ENCODE data around the gene KLK1. TPM values are rescaled to one million over a fixed set of nuclear protein-coding genes. Genes with fewer than 3 reads are reported as not detected.
"Not testable (repeated sequence)": the region's sequence is repeated elsewhere in the genome, so short reads cannot be mapped to it uniquely, and the experiment has no call there.

The KLK1 gene
- total and polyA plus RNA-seq, 5 donors from 2014 or later = 0.47 to 0.48 TPM; not detected in 3

GRCh38 chr19:50819636-50820035 is 4.0 kb downstream of the KLK1 start:
- no peaks in the 10 kb centered on the region for H3K36me3 Mint-ChIP-seq
- no peak overlapping the region for H3K27ac Mint-ChIP-seq
- Histone ChIP-seq H3K27ac (ENCODE audit: insufficient read depth, low read length, poor library complexity, severe bottlenecking) (no peak overlapping the region), H3K9me3 (ENCODE audit: control insufficient read depth in 2 of 2, low read length in 2 of 2) (no peaks in the 10 kb centered on the region), H3K36me3 (ENCODE audit: control insufficient read depth, insufficient read depth, low read length) (no peaks in the 10 kb centered on the region), H3K4me1 (ENCODE audit: control insufficient read depth, insufficient read depth, low read length, poor library complexity, severe bottlenecking) (peaks cover 20% of the 10 kb centered on the region), H3K27me3 (ENCODE audit: control insufficient read depth, insufficient read depth, low read length) (peaks cover 4% of the 10 kb centered on the region), H3K4me3 (ENCODE audit: low read depth, low read length) (no peak overlapping the region)
- H3K9me3 Mint-ChIP-seq = peaks cover 0 to 5% (median 0%) of the 10 kb centered on the region in 7 donors
- DNase-seq = no peak
- ATAC-seq (ENCODE audit: low read depth in 2 of 2) = no peak
- H3K4me3 Mint-ChIP-seq = peak overlapping the region in 1 of 4 donors; percentile 77
- peaks cover 48% of the 10 kb centered on the region for H3K27me3 Mint-ChIP-seq
- H3K4me1 Mint-ChIP-seq = peaks cover 0 to 30% (median 12%) of the 10 kb centered on the region in 4 donors

DNA sequence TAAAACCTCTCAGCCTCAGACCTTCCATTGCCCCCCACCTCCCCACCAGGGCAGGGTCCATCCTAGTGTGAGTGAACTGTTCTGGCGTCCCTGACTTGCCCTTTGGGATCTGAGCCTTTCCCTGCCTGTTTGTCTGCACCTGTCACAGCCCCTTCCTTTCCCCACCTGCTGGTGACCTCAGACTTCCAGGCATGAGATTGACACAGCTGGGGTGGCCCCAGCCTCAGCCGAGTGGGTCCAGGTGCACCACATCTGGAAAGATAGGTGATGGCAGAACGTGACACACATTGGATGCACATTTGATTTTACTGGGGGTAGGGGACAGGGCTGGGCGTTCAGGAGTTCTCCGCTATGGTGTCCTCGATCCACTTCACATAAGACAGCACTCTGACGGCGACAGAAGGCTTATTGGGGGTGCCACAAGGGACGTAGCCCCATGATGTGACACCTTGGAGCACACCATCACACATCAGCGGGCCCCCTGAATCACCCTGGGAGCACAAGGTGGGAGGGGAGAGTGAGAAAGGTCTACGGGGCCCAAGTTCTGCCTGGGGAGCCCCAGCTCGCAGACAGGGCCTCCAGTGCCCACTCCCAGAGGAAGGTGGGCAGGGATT is 4.6 kb downstream of the KLK1 start:
- Mint-ChIP-seq H3K4me3 (peak overlapping the region; percentile 49 to 87 (median 78)), H3K36me3 (no peaks in the 10 kb centered on the region), H3K4me1 (peaks cover 0 to 30% (median 12%) of the 10 kb centered on the region in 4 donors), H3K27ac (peak overlapping the region in 2 of 3 donors; percentile 17 to 42), H3K9me3 (peaks cover 0 to 5% (median 0%) of the 10 kb centered on the region in 7 donors), H3K27me3 (peaks cover 47% of the 10 kb centered on the region)
- ATAC-seq (ENCODE audit: low read depth in 2 of 2) = no peak
- H3K27me3 ChIP-seq (ENCODE audit: control insufficient read depth, insufficient read depth, low read length) = peaks cover 5% of the 10 kb centered on the region
- H3K27ac ChIP-seq (ENCODE audit: insufficient read depth, low read length, poor library complexity, severe bottlenecking) = no peak overlapping the region
- H3K4me1 ChIP-seq (ENCODE audit: control insufficient read depth, insufficient read depth, low read length, poor library complexity, severe bottlenecking) = peaks cover 20% of the 10 kb centered on the region
- H3K4me3 ChIP-seq (ENCODE audit: low read depth, low read length) = no peak overlapping the region
- H3K9me3 ChIP-seq (ENCODE audit: control insufficient read depth in 2 of 2, low read length in 2 of 2) = no peaks in the 10 kb centered on the region
- H3K36me3 ChIP-seq (ENCODE audit: control insufficient read depth, insufficient read depth, low read length) = no peaks in the 10 kb centered on the region
- DNase-seq = no peak

DNA sequence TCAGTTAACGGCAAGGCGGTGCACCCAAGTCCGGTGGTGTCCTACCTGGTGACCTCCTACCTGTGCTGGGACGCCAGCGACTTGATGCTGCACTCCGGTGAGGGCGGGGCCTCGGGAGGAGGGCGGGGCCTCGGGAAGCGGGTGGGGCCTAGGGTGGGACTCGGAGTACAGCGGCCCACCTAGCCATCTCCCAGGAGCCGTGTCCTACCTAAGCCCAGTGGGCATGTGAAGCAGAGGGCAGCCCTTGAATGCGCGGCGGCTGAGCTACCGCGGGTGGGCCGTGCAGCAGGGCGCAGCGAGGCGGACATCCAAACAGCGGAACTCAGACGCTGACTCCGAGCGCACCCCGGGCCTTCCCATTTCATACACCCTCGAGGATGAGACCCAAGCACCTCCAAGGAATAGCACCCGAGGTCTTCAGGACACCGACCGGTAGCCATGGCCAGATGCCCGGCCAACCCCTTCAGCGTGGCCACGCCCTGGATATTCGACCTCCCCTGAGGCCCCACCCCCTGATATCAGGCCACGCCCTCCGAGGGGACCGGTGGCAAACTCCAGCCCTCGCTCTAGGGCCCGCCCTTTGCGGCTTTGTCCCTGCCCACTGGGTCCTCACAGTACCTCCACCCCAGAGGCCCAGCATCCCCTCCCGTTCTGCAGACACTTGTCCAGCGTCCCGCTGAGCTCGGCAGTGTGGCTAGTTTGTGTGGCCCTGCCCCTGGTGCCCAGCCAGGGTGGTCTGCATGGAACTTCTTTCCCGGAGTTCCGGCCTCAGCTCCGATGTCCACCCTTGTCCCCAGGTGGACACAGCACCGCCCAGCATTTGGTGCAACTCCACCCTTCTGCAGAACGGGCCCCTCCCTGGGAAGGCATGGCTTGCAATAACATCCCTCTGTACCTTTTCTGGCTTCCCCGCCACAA is 5.4 kb downstream of the KLK1 start:
- H3K27me3 Mint-ChIP-seq = peaks cover 47% of the 10 kb centered on the region
- peaks cover 0 to 5% (median 0%) of the 10 kb centered on the region in 7 donors for H3K9me3 Mint-ChIP-seq
- Histone ChIP-seq H3K4me1 (ENCODE audit: control insufficient read depth, insufficient read depth, low read length, poor library complexity, severe bottlenecking) (peaks cover 20% of the 10 kb centered on the region), H3K36me3 (ENCODE audit: control insufficient read depth, insufficient read depth, low read length) (no peaks in the 10 kb centered on the region), H3K27me3 (ENCODE audit: control insufficient read depth, insufficient read depth, low read length) (peaks cover 5% of the 10 kb centered on the region), H3K27ac (ENCODE audit: insufficient read depth, low read length, poor library complexity, severe bottlenecking) (no peak overlapping the region), H3K9me3 (ENCODE audit: control insufficient read depth in 2 of 2, low read length in 2 of 2) (no peaks in the 10 kb centered on the region), H3K4me3 (ENCODE audit: low read depth, low read length) (peak overlapping the region; percentile 35)
- H3K36me3 Mint-ChIP-seq = no peaks in the 10 kb centered on the region
- peaks cover 0 to 30% (median 12%) of the 10 kb centered on the region in 4 donors for H3K4me1 Mint-ChIP-seq
- DNase-seq = peak in 2 of 3 donors; percentile 29 to 49
- H3K27ac Mint-ChIP-seq = peak overlapping the region; percentile 17 to 57 (median 42)
- peak overlapping the region; percentile 49 to 87 (median 78) for H3K4me3 Mint-ChIP-seq
- ATAC-seq (ENCODE audit: low read depth in 2 of 2) = peak; percentile 44 to 54

GRCh38 chr19:50815439-50815838 is 8.1 kb downstream of the KLK1 start:
- Histone ChIP-seq H3K27me3 (ENCODE audit: control insufficient read depth, insufficient read depth, low read length) (peaks cover 5% of the 10 kb centered on the region), H3K27ac (ENCODE audit: insufficient read depth, low read length, poor library complexity, severe bottlenecking) (no peak overlapping the region), H3K4me1 (ENCODE audit: control insufficient read depth, insufficient read depth, low read length, poor library complexity, severe bottlenecking) (peaks cover 18% of the 10 kb centered on the region), H3K36me3 (ENCODE audit: control insufficient read depth, insufficient read depth, low read length) (no peaks in the 10 kb centered on the region), H3K4me3 (ENCODE audit: low read depth, low read length) (no peak overlapping the region), H3K9me3 (ENCODE audit: control insufficient read depth in 2 of 2, low read length in 2 of 2) (no peaks in the 10 kb centered on the region)
- DNase-seq (no peak), ATAC-seq (ENCODE audit: low read depth in 2 of 2) (no peak)
- Mint-ChIP-seq H3K27me3 (peaks cover 26% of the 10 kb centered on the region), H3K9me3 (peaks cover 0 to 5% (median 0%) of the 10 kb centered on the region in 7 donors), H3K4me3 (no peak overlapping the region), H3K36me3 (no peaks in the 10 kb centered on the region), H3K27ac (no peak overlapping the region), H3K4me1 (peaks cover 0 to 23% (median 10%) of the 10 kb centered on the region in 4 donors)

DNA sequence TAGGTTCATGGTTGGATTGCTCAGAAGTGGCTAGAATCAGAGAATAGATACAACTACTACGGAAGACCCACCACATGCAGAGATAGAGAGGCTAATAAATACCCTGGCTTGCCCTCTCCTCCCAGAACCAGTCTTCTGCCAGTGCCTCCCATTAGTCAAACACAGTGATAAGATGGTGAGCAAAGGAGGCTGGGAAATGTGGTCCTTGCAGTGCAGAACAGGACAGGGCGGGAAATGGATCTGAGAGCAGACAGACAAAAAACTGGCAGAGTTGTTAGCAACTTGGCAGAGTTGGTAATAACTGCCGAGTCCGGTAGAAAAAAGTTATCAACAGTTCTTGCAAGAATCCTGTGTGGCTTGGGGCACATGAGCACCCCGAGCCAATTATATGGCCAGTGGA is 8.7 kb downstream of the KLK1 start:
- Histone ChIP-seq H3K27me3 (ENCODE audit: control insufficient read depth, insufficient read depth, low read length) (peaks cover 5% of the 10 kb centered on the region), H3K36me3 (ENCODE audit: control insufficient read depth, insufficient read depth, low read length) (no peaks in the 10 kb centered on the region), H3K4me1 (ENCODE audit: control insufficient read depth, insufficient read depth, low read length, poor library complexity, severe bottlenecking) (peaks cover 14% of the 10 kb centered on the region), H3K4me3 (ENCODE audit: low read depth, low read length) (no peak overlapping the region), H3K27ac (ENCODE audit: insufficient read depth, low read length, poor library complexity, severe bottlenecking) (no peak overlapping the region), H3K9me3 (ENCODE audit: control insufficient read depth in 2 of 2, low read length in 2 of 2) (no peaks in the 10 kb centered on the region)
- DNase-seq (no peak), ATAC-seq (ENCODE audit: low read depth in 2 of 2) (no peak)
- no peak overlapping the region for H3K27ac Mint-ChIP-seq
- no peaks in the 10 kb centered on the region for H3K36me3 Mint-ChIP-seq
- H3K27me3 Mint-ChIP-seq = peaks cover 21% of the 10 kb centered on the region
- peaks cover 0 to 5% (median 0%) of the 10 kb centered on the region in 7 donors for H3K9me3 Mint-ChIP-seq
- peaks cover 0 to 18% (median 6%) of the 10 kb centered on the region in 4 donors for H3K4me1 Mint-ChIP-seq
- no peak overlapping the region for H3K4me3 Mint-ChIP-seq

DNA sequence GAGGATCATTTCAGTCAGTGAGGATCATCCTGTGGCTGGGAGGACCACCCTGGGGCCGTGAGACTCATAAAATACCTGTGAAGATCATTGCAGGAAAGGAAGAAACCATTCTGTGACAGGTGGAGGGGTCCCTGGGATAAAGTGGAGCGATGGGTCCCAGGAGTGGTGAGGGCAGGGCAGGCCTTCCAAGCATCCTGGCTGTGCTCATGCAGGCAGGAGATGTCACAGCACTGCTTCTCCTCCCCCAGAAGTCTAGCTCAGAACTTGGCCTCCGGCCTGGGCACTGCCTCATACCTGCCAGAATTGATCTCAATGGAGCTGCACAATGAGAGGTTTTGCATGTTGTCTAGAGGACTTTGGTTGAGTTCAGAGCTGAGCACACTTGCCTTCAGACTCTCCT is 11.1 kb downstream of the KLK1 start:
- H3K4me3 Mint-ChIP-seq = peak overlapping the region in 1 of 4 donors; percentile 31
- peaks cover 0 to 4% (median 0%) of the 10 kb centered on the region in 7 donors for H3K9me3 Mint-ChIP-seq
- no peaks in the 10 kb centered on the region for H3K36me3 ChIP-seq (ENCODE audit: control insufficient read depth, insufficient read depth, low read length)
- peaks cover 9% of the 10 kb centered on the region for H3K27me3 Mint-ChIP-seq
- no peaks in the 10 kb centered on the region for H3K36me3 Mint-ChIP-seq
- H3K9me3 ChIP-seq (ENCODE audit: control insufficient read depth in 2 of 2, low read length in 2 of 2) = no peaks in the 10 kb centered on the region
- H3K27ac ChIP-seq (ENCODE audit: insufficient read depth, low read length, poor library complexity, severe bottlenecking) = no peak overlapping the region
- ATAC-seq (ENCODE audit: low read depth in 2 of 2) (no peak), DNase-seq (no peak)
- no peak overlapping the region for H3K4me3 ChIP-seq (ENCODE audit: low read depth, low read length)
- H3K4me1 Mint-ChIP-seq = peaks cover 0 to 6% (median 2%) of the 10 kb centered on the region in 4 donors
- H3K27ac Mint-ChIP-seq = no peak overlapping the region
- peaks cover 4% of the 10 kb centered on the region for H3K4me1 ChIP-seq (ENCODE audit: control insufficient read depth, insufficient read depth, low read length, poor library complexity, severe bottlenecking)
- peaks cover 3% of the 10 kb centered on the region for H3K27me3 ChIP-seq (ENCODE audit: control insufficient read depth, insufficient read depth, low read length)

DNA sequence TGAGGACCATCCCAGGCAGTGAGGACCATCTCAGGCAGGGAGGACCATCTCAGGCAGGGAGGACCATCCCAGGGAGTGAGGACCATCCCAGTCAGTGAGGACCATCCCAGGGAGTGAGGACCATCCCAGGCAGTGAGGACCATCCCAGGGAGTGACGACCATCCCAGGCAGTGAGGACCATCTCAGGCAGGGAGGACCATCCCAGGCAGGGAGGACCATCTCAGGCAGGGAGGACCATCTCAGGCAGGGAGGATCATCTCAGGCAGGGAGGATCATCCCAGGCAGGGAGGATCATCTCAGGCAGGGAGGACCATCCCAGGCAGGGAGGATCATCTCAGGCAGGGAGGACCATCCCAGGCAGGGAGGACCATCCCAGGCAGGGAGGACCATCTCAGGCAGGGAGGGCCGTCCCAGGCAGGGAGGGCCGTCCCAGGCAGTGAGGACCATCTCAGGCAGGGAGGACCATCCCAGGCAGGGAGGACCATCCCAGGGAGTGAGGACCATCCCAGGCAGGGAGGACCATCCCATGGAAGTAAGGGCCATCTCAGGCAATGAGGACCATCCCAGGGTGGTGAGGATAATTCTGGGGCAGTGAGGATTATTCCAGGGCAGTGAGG is 11.9 kb downstream of the KLK1 start:
- not testable (repeated sequence) for H3K9me3 ChIP-seq (ENCODE audit: control insufficient read depth in 2 of 2, low read length in 2 of 2); H3K27me3 ChIP-seq (ENCODE audit: control insufficient read depth, insufficient read depth, low read length); H3K27ac ChIP-seq (ENCODE audit: insufficient read depth, low read length, poor library complexity, severe bottlenecking); H3K36me3 Mint-ChIP-seq; H3K4me1 ChIP-seq (ENCODE audit: control insufficient read depth, insufficient read depth, low read length, poor library complexity, severe bottlenecking); H3K4me3 ChIP-seq (ENCODE audit: low read depth, low read length); H3K27me3 Mint-ChIP-seq; H3K4me3 Mint-ChIP-seq; H3K4me1 Mint-ChIP-seq; H3K27ac Mint-ChIP-seq; ATAC-seq (ENCODE audit: low read depth in 2 of 2); DNase-seq; H3K36me3 ChIP-seq (ENCODE audit: control insufficient read depth, insufficient read depth, low read length); H3K9me3 Mint-ChIP-seq
